Astrocyte (in vitro differentiated cells and primary cell): ENCODE data around the gene SARDH. TPM values are rescaled to one million over a fixed set of nuclear protein-coding genes. Genes with fewer than 3 reads are reported as not detected.

Experiments
- DNase-seq: peaks from one replicate; pipeline ENCODE4 v3.0.0-alpha.2; 2010; ENCODE audit warnings: low read depth
- FAIRE-seq: peaks from 2 replicates; lab custom pipeline; 2011; peaks lifted over from hg19 to GRCh38; lab: Jason Lieb, UNC
- H2AFZ ChIP-seq: 2 replicates; pipeline ENCODE4 v1.6.0; 2012; ENCODE audit warnings: low read depth, low read length, inconsistent platforms
- H3K27ac ChIP-seq: 2 replicates; pipeline ENCODE4 v1.5.1; 2011; ENCODE audit warnings: low read depth, low read length, inconsistent platforms
- H3K27me3 ChIP-seq: 2 replicates; pipeline ENCODE4 v1.6.0; 2011; ENCODE audit warnings: low read length, inconsistent platforms; ENCODE audit not compliant: insufficient read depth
- H3K36me3 ChIP-seq: 2 replicates; pipeline ENCODE4 v1.5.1; 2011; ENCODE audit warnings: low read length, inconsistent platforms; ENCODE audit not compliant: insufficient read depth
- H3K4me1 ChIP-seq: 2 replicates; pipeline ENCODE4 v1.5.1; 2011; ENCODE audit warnings: low read length, inconsistent platforms; ENCODE audit not compliant: insufficient read depth
- H3K4me2 ChIP-seq: 2 replicates; pipeline ENCODE4 v1.6.0; 2012; ENCODE audit warnings: low read length, inconsistent platforms
- H3K4me3 ChIP-seq: 2 replicates; pipeline ENCODE4 v1.5.1; 2011; ENCODE audit warnings: low read depth, mild to moderate bottlenecking, low read length, inconsistent platforms; ENCODE audit not compliant: insufficient read depth
- H3K79me2 ChIP-seq: 2 replicates; pipeline ENCODE4 v1.6.0; 2012; ENCODE audit warnings: mild to moderate bottlenecking, low read length, inconsistent platforms; ENCODE audit not compliant: insufficient read depth
- H3K9ac ChIP-seq: 2 replicates; pipeline ENCODE4 v1.6.0; 2012; ENCODE audit warnings: mild to moderate bottlenecking, low read length, inconsistent platforms
- H3K9me3 ChIP-seq: 2 replicates; pipeline ENCODE4 v1.5.1; 2012; ENCODE audit warnings: low read depth, mild to moderate bottlenecking, low read length, inconsistent platforms; ENCODE audit not compliant: insufficient read depth
- H4K20me1 ChIP-seq: 2 replicates; pipeline ENCODE4 v1.6.0; 2012; ENCODE audit warnings: low read length, inconsistent platforms; ENCODE audit not compliant: insufficient read depth
- H3K27ac Mint-ChIP-seq: one replicate; pipeline ENCODE4 v1.8.0; 2021; ENCODE audit warnings: mild to moderate bottlenecking, mixed read lengths; ENCODE audit not compliant: unreplicated experiment
- H3K27me3 Mint-ChIP-seq: one replicate; pipeline ENCODE4 v1.8.0; 2021; ENCODE audit warnings: low read depth, mixed read lengths; ENCODE audit not compliant: unreplicated experiment
- H3K36me3 Mint-ChIP-seq: one replicate; pipeline ENCODE4 v1.8.0; 2021; ENCODE audit warnings: low read depth, mixed read lengths; ENCODE audit not compliant: unreplicated experiment
- H3K4me1 Mint-ChIP-seq: one replicate; pipeline ENCODE4 v1.8.0; 2021; ENCODE audit warnings: low read depth, mixed read lengths; ENCODE audit not compliant: unreplicated experiment
- H3K4me3 Mint-ChIP-seq: one replicate; pipeline ENCODE4 v1.8.0; 2021; ENCODE audit warnings: mild to moderate bottlenecking, moderate library complexity, mixed read lengths; ENCODE audit not compliant: unreplicated experiment
- H3K9me3 Mint-ChIP-seq: one replicate; pipeline ENCODE4 v1.8.0; 2021; ENCODE audit warnings: mild to moderate bottlenecking, mixed read lengths; ENCODE audit not compliant: unreplicated experiment
- EZH2 ChIP-seq: IDR thresholded peaks from 2 replicates; pipeline ENCODE4 v1.6.1; 2012; ENCODE audit warnings: mild to moderate bottlenecking, low read length, inconsistent platforms; ENCODE audit not compliant: insufficient read depth
- total RNA-seq: library from RNA; stranded (reverse); gene quantifications from 2 replicates; pipeline ENCODE4 v1.2.1, GENCODE V29; 2021
- TF ChIP-seq, protein P1 (sequence below): IDR thresholded peaks from 2 replicates; pipeline ENCODE4 v1.5.1; 2011; ENCODE audit warnings: low read depth, mild to moderate bottlenecking, inconsistent platforms, low read length, moderate library complexity; ENCODE audit not compliant: insufficient read depth

SARDH gene
- total RNA-seq, 1 donor from 2014 or later: 2.8 TPM

DNA sequence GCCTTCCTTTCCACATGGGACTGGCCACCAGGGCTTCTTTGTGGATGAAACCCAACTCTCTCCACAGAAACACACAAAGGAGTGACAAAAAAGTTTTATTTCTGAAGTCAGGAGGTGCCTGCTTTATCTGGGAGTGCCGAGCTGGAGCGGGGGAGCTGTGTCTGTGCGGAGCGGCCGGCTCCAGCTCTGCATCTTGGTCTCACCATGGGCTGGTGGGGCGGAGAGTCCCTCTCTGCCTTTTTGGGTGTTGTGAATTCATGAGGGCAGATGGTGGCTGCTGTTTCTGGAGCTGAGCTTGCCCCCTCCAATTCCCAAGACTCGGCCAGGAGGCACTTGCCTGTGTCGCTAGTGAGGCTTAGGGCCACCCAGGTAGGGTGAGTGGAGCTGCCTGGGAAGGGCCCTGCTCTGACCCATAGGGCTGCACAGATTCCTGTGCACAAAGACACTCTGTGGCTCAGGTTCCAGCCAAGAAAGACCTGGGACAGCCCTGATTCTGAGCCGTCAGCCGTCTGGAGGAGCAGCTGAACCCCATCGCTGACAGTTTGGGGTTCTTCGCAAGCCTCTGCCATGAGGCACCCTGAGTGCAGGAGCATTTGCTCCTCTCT is 100.6 kb downstream of the SARDH start:
- Histone ChIP-seq H3K27me3 (peaks cover 32% of the 10 kb centered on the region), H3K4me1 (no peaks in the 10 kb centered on the region), H3K27ac (no peak overlapping the region), H3K79me2 (no peaks in the 10 kb centered on the region), H3K4me2 (no peak overlapping the region), H2AFZ (no peak overlapping the region), H3K4me3 (no peak overlapping the region), H4K20me1 (no peaks in the 10 kb centered on the region), H3K9ac (no peak overlapping the region), H3K36me3 (no peaks in the 10 kb centered on the region), H3K9me3 (no peaks in the 10 kb centered on the region)
- no peak for TF ChIP-seq EZH2
- TF ChIP-seq, protein P1, sequence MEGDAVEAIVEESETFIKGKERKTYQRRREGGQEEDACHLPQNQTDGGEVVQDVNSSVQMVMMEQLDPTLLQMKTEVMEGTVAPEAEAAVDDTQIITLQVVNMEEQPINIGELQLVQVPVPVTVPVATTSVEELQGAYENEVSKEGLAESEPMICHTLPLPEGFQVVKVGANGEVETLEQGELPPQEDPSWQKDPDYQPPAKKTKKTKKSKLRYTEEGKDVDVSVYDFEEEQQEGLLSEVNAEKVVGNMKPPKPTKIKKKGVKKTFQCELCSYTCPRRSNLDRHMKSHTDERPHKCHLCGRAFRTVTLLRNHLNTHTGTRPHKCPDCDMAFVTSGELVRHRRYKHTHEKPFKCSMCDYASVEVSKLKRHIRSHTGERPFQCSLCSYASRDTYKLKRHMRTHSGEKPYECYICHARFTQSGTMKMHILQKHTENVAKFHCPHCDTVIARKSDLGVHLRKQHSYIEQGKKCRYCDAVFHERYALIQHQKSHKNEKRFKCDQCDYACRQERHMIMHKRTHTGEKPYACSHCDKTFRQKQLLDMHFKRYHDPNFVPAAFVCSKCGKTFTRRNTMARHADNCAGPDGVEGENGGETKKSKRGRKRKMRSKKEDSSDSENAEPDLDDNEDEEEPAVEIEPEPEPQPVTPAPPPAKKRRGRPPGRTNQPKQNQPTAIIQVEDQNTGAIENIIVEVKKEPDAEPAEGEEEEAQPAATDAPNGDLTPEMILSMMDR: no peak
- DNase-seq: no peak
- no peaks in the 10 kb centered on the region for H3K9me3 Mint-ChIP-seq
- no peak overlapping the region for H3K27ac Mint-ChIP-seq
- H3K4me3 Mint-ChIP-seq: no peak overlapping the region
- peaks cover 65% of the 10 kb centered on the region for H3K27me3 Mint-ChIP-seq
- no peak for FAIRE-seq
- peaks cover 1% of the 10 kb centered on the region for H3K4me1 Mint-ChIP-seq
- H3K36me3 Mint-ChIP-seq: no peaks in the 10 kb centered on the region

- peaks cover 70% of the 10 kb centered on the region for H3K27me3 Mint-ChIP-seq
- no peak for FAIRE-seq
- H3K27ac Mint-ChIP-seq: no peak overlapping the region
- H3K4me3 Mint-ChIP-seq: no peak overlapping the region
- TF ChIP-seq, protein P1: no peak
- no peak for TF ChIP-seq EZH2
- Histone ChIP-seq H4K20me1 (no peaks in the 10 kb centered on the region), H3K9me3 (no peaks in the 10 kb centered on the region), H3K36me3 (no peaks in the 10 kb centered on the region), H3K4me3 (no peak overlapping the region), H3K4me1 (no peaks in the 10 kb centered on the region), H3K4me2 (no peak overlapping the region), H3K9ac (no peak overlapping the region), H3K27me3 (peaks cover 32% of the 10 kb centered on the region), H3K79me2 (no peaks in the 10 kb centered on the region), H3K27ac (no peak overlapping the region), H2AFZ (no peak overlapping the region)
- H3K4me1 Mint-ChIP-seq: peaks cover 1% of the 10 kb centered on the region
- no peak for DNase-seq
- no peaks in the 10 kb centered on the region for H3K36me3 Mint-ChIP-seq
- H3K9me3 Mint-ChIP-seq: no peaks in the 10 kb centered on the region
Observed at GRCh38 chr9:133636902-133637301, 101.2 kb downstream of the SARDH start.
